Skeletal muscle tissue (tissue), 4 donors: Measurements from ENCODE around the gene VAMP2. TPM values are rescaled to one million over a fixed set of nuclear protein-coding genes. Genes with fewer than 3 reads are reported as not detected.

Experiments used
- H3K27ac ChIP-seq: one replicate; pipeline ENCODE4 v1.7.0; 2013; ENCODE audit warnings: mild to moderate bottlenecking, low read depth, low read length, inconsistent platforms
- H3K27me3 ChIP-seq, 3 donors: one replicate each; pipeline ENCODE4 v1.7.0; 2013; ENCODE audit warnings: low read length in 3 of 3; ENCODE audit not compliant: control insufficient read depth in 3 of 3, insufficient read depth in 3 of 3
- H3K36me3 ChIP-seq, 3 donors: one replicate each; pipeline ENCODE4 v1.7.0; 2013; ENCODE audit warnings: low read length in 3 of 3; ENCODE audit not compliant: control insufficient read depth in 3 of 3, insufficient read depth in 3 of 3
- H3K4me1 ChIP-seq, 3 donors: one replicate each; pipeline ENCODE4 v1.7.0; 2013; ENCODE audit warnings: low read length in 3 of 3, mild to moderate bottlenecking in 3 of 3; ENCODE audit not compliant: control insufficient read depth in 3 of 3, insufficient read depth in 3 of 3
- H3K4me3 ChIP-seq, 3 donors: one replicate each; pipeline ENCODE4 v1.7.0; 2013; ENCODE audit warnings: low read length in 3 of 3
- H3K9ac ChIP-seq, 3 donors: one replicate each; pipeline ENCODE4 v1.7.0; 2013; ENCODE audit warnings: low read length in 3 of 3, mild to moderate bottlenecking in 3 of 3, moderate library complexity in 2 of 3, low read depth in 1 of 3
- H3K9me3 ChIP-seq, 3 donors: one replicate each; pipeline ENCODE4 v1.7.0; 2013; ENCODE audit warnings: low read length in 3 of 3; ENCODE audit not compliant: control insufficient read depth in 3 of 3
- total RNA-seq: library from RNA; depleted of rRNA; stranded (reverse); fragments of >200 nt; gene quantifications from one replicate; pipeline ENCODE4 v1.2.3, GENCODE V29; 2014
- donor health status: Osteomylitis.

Gene VAMP2
- total RNA-seq, 1 donor from 2014 or later = 8.4 TPM

GRCh38 chr17:8161289-8162232 is 1.2 kb downstream of the VAMP2 start:
- H3K4me1 ChIP-seq = peaks cover 51 to 61% (median 53%) of the 10 kb centered on the region in 3 donors
- H3K36me3 ChIP-seq = peaks cover 20 to 23% (median 23%) of the 10 kb centered on the region in 3 donors
- peak overlapping the region; percentile 85 to 96 (median 89) for H3K4me3 ChIP-seq
- no peaks in the 10 kb centered on the region for H3K9me3 ChIP-seq
- peak overlapping the region; percentile 99 for H3K27ac ChIP-seq
- H3K27me3 ChIP-seq = no peaks in the 10 kb centered on the region
- peak overlapping the region; percentile 92 to 99 (median 97) for H3K9ac ChIP-seq

- peak overlapping the region; percentile 62 to 99 (median 92) for H3K9ac ChIP-seq
- H3K27ac ChIP-seq = peak overlapping the region; percentile 99
- H3K4me1 ChIP-seq = peaks cover 51 to 62% (median 53%) of the 10 kb centered on the region in 3 donors
- no peaks in the 10 kb centered on the region for H3K9me3 ChIP-seq
- no peaks in the 10 kb centered on the region for H3K27me3 ChIP-seq
- peak overlapping the region in 2 of 3 donors; percentile 52 to 89 for H3K4me3 ChIP-seq
- H3K36me3 ChIP-seq = peaks cover 20 to 25% (median 23%) of the 10 kb centered on the region in 3 donors
Measured at GRCh38 chr17:8160741-8161221, 2.0 kb downstream of the VAMP2 start.

- Histone ChIP-seq H3K4me1 (peaks cover 53 to 67% (median 54%) of the 10 kb centered on the region in 3 donors), H3K4me3 (no peak overlapping the region), H3K27me3 (no peaks in the 10 kb centered on the region), H3K9me3 (no peaks in the 10 kb centered on the region), H3K9ac (no peak overlapping the region), H3K27ac (no peak overlapping the region), H3K36me3 (peaks cover 20 to 26% (median 23%) of the 10 kb centered on the region in 3 donors)
Measured at GRCh38 chr17:8160224-8160577, 2.5 kb downstream of the VAMP2 start.

- Histone ChIP-seq H3K27ac (peak overlapping the region; percentile 98), H3K4me1 (peaks cover 54 to 63% (median 55%) of the 10 kb centered on the region in 3 donors), H3K27me3 (no peaks in the 10 kb centered on the region), H3K36me3 (peaks cover 20 to 26% (median 23%) of the 10 kb centered on the region in 3 donors), H3K9ac (peak overlapping the region in 1 of 3 donors; percentile 20), H3K4me3 (no peak overlapping the region), H3K9me3 (no peaks in the 10 kb centered on the region)
Measured at GRCh38 chr17:8159459-8160223, 3.1 kb downstream of the VAMP2 start.

GRCh38 chr17:8159032-8159400 is 3.7 kb downstream of the VAMP2 start:
- H3K36me3 ChIP-seq = peaks cover 20 to 26% (median 23%) of the 10 kb centered on the region in 3 donors
- peak overlapping the region; percentile 98 for H3K27ac ChIP-seq
- H3K9ac ChIP-seq = peak overlapping the region in 1 of 3 donors; percentile 20
- H3K9me3 ChIP-seq = no peaks in the 10 kb centered on the region
- peaks cover 51 to 58% (median 51%) of the 10 kb centered on the region in 3 donors for H3K4me1 ChIP-seq
- H3K4me3 ChIP-seq = no peak overlapping the region
- H3K27me3 ChIP-seq = no peaks in the 10 kb centered on the region

GRCh38 chr17:8158267-8159031 is 4.3 kb downstream of the VAMP2 start:
- H3K27ac ChIP-seq = peak overlapping the region; percentile 98
- H3K27me3 ChIP-seq = no peaks in the 10 kb centered on the region
- H3K36me3 ChIP-seq = peaks cover 20 to 26% (median 24%) of the 10 kb centered on the region in 3 donors
- H3K4me1 ChIP-seq = peaks cover 51 to 57% (median 51%) of the 10 kb centered on the region in 3 donors
- H3K9ac ChIP-seq = peak overlapping the region; percentile 23 to 80 (median 72)
- peak overlapping the region; percentile 45 to 65 (median 53) for H3K4me3 ChIP-seq
- H3K9me3 ChIP-seq = no peaks in the 10 kb centered on the region

- Histone ChIP-seq H3K27ac (peak overlapping the region; percentile 100), H3K9ac (peak overlapping the region; percentile 100), H3K36me3 (peaks cover 20 to 26% (median 25%) of the 10 kb centered on the region in 3 donors), H3K4me3 (peak overlapping the region; percentile 98 to 100 (median 99)), H3K4me1 (peaks cover 51 to 63% (median 57%) of the 10 kb centered on the region in 3 donors), H3K27me3 (no peaks in the 10 kb centered on the region), H3K9me3 (no peaks in the 10 kb centered on the region)
Measured at GRCh38 chr17:8156246-8156992, 6.3 kb downstream of the VAMP2 start.

- Histone ChIP-seq H3K9ac (peak overlapping the region; percentile 100), H3K27me3 (no peaks in the 10 kb centered on the region), H3K27ac (peak overlapping the region; percentile 100), H3K4me1 (peaks cover 50 to 63% (median 55%) of the 10 kb centered on the region in 3 donors), H3K9me3 (no peaks in the 10 kb centered on the region), H3K36me3 (peaks cover 15 to 21% (median 20%) of the 10 kb centered on the region in 3 donors), H3K4me3 (peak overlapping the region; percentile 98 to 100 (median 99))
Measured at GRCh38 chr17:8155996-8156245, 6.8 kb downstream of the VAMP2 start.
